Effector CD8-positive, alpha-beta T cell (primary cell): ENCODE measurements around the gene TMEM150C.
A peak's percentile ranks its signal among the peaks of the same experiment; 100 is the strongest.
"Not testable (repeated sequence)": the region's sequence is repeated elsewhere in the genome, so short reads cannot be mapped to it uniquely, and the experiment has no call there.

ENCODE experiments used
- DNase-seq: peaks from one replicate; lab custom pipeline; 2025; lab: John Stamatoyannopoulos, UW

TMEM150C gene

DNA sequence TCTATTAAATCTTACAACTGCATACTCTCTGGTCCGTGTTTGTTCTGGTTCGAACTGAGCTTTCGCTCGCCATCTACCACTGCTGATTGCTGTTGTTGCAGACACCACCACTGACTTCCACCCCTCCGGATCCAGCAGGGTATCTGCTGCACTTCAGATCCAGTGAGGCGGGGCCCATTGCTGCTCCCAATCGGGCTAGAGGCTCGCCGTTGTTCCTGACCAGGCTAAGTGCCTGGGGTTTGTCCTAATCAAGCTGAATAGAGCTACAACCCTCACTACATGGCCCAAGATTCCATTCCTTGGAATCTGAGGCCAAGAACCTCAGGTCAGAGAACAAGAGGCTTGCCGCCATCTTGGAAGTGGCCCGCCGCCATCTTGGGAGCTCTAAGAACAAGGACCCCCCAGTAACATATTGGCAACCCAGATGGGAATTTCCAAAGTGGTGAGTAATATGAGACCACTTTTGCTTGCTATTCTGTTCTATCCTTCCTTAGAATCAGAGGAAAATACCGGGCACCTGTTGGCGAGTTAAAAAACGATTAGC is 88.1 kb downstream of the TMEM150C start:
- DNase-seq: no peak

DNA sequence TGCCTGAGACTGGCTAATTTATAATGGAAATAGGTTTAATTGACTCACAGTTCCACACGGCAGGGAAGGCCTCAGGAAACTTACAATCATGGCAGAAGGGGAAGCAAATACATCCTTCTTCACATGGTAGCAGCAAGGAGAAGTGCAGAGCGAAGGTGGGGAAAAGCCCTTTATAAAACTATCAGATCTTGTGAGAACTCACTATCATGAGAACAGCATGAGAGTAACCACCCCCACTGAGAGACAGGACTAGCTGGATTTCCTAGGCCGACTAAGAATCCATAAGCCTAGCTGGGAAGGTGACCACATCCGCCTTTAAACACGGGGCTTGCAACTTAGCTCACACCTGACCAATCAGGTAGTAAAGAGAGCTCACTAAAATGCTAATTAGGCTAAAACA is 88.7 kb downstream of the TMEM150C start:
- not testable (repeated sequence) for DNase-seq

DNA sequence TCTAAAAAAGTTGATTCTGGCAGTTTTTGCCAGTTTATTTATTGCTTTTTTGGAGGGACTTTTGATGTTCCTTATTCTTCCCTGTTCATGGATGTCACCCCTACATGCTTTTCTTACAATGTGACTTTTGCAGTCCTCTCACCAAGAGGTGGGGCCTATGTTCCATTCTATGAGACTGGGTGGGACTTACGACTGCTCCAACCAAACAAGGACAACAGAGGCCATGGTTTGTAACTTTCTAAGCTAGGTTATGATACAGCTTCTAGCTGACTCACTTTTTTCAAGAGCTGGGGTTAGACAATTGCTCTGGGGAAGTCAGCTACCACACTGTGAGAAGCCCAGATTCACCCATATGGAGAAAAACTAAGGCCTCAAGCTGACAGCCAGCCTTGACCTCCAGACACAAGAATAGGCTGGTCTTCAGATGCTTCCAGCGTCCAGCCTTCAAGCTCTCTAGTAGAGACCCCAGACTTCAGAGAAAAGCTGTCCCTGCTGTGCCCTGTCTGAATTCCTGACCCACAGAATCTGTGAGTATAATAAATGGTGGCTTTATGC is 91.9 kb downstream of the TMEM150C start:
- no peak for DNase-seq

DNA sequence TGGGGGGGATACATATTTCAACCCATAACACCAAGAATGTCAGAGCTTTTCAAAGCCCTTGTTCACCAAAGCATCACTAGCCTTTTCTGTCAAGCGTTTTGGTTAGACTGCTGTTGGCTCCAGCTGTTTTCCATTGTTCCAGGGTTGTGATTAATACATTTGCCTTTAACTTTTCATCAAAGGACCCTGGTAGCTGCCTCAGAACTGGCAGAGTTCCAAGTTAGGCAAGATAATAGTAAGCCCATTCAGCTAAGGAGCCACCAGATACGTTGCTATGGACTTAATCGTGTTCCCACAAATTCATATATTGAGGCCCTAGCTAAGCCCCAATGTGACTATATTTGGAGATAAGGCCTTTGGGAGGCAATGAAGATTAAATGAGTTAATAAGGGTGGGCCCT is 94.3 kb downstream of the TMEM150C start:
- no peak for DNase-seq

DNA sequence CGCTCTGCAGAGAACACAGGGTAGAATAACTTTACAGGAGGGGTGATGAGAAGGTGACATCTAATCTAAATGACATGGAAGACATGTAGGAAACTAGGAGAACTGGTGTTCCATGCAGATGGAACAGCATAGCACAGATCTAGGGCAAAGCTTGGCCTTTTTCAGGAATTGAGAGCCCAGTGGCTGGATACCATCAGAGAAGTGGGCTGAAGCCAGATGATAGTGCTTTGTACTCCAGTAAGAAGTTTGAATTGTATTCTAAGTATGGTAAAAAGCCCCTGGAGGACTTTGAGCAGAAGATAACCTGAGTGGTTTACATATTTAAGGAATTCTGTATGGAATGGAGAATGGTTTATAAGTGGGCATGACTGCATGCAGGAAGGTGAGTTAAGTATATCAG is 98.6 kb downstream of the TMEM150C start:
- DNase-seq: no peak

DNA sequence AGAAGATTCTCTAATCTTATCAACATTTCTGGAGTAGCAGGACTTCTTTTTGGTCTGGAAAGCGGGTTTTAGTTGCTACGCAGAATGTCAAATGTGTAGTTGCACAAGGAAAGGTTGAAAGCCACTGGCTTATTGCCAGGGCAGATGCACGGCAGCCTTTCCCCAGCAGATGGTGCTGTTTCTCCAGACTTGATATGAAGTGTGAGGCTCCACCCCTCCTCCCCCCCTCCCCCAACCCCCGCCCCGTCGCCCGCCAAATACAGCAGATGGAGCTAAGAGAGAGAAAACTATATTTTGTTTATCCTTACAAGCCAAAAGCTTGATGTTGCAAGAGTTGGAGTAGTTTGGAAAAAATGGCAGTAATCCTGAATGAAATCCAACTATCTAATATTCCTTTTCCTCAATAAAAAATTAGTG is 99.4 kb downstream of the TMEM150C start:
- peak; percentile 81 for DNase-seq

DNA sequence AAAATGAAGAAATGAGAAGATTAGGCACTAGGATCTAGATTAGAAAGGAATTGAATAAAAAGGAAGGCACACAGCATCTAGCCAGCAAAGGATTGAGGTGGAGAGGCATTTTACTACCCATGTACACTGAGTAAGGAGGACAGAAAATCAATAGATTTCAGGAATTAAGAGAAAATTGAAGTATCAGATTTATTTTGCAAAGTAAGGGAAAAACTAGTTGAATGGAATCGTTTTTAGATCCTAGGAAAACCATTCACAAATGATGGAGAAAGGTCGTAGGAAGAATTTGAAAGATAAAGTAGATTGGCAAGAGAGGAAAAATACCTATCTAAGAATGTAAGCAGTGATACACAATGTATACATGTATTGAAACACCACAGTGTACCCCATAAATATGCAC is 100.1 kb downstream of the TMEM150C start:
- no peak for DNase-seq

DNA sequence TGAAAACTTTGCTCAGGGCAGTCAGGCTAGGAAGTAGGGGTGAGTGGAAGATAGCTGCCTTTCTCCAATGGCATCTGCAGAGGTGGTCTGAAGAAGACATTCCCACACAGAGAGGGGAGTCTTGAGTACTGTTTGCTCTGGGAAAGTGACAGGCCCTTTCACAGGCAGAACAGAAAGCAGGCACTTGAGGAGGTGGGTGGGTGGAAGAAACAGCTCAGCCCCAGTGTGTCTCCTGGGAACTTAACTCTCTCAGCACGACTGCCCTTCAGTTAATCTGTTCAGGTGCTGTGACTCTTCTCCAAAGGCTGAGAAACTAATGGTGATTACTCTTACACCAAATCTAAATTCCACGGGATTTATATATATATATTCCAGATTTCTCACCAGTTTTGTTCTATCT is 103.1 kb downstream of the TMEM150C start:
- no peak for DNase-seq

DNA sequence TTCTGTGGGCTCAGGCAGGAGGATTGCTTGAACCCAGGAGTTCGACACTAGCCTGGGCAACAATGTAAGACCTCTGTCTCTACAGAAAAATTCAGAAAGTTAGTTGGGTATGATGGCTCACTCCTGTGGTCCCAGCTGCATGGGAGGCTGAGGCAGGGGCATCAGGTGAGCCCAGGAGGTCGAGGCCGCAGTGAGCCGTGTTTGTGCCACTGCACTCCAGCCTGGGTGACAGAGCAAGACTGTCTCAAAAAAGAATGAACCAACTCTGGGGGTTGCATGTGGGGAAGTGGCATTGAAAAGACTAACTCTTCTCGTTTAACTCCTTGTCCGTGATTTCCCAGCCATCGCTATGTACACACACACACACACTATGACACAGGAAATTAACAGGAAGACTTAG is 104.5 kb downstream of the TMEM150C start:
- DNase-seq: no peak

DNA sequence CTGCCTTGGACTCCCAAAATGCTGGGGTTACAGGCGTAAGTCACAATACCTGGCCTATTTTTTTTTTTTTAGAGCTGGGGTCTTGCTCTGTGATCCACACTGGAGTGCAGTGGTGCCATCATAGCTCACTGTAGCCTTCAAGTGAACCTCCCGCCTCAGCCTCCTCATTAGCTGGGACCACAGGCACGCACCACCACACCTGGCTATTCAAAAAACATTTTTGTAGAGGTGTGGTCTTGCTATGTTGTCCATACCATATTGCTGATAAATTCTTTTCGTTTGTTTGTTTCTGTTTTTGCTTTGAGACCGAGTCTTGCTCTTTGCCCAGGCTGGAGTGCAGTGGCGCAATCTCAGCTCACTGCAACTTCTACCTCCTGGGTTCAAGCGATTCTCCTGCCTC is 109.8 kb downstream of the TMEM150C start:
- DNase-seq: no peak

DNA sequence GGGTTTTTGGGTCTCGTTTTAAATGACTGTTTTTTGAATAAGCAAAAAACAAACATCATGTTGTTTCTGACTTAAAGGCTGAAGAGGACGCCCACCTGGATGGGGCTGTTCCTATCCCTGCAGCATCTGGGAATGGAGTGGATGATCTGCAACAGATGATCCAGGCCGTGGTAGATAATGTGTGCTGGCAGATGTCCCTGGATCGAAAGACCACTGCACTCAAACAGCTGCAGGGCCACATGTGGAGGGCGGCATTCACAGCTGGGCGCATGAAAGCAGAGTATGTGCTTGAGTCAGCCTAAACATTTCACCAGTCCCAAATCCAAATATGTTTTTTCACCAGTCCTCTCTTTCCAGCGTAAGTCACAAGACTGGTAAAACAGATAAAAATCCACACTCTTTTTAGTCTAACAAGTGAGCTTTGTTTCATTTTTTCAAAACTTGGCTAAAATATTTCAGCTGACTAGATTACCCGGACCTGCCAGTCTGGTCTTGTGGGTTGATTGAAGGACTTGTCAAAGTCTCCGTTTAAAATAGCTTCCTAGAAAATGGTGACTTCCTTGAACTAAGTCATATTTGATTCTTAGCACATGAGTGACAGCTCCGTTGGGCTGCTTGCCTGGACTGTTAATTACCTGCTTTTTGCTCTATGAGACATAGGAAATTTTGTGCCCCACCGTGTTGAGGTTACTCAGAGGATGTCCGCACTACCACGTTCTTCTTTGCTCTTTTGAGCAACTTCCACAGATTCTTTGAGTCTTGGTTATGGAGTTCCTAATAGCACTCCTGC is 110.6 kb downstream of the TMEM150C start:
- DNase-seq: no peak

DNA sequence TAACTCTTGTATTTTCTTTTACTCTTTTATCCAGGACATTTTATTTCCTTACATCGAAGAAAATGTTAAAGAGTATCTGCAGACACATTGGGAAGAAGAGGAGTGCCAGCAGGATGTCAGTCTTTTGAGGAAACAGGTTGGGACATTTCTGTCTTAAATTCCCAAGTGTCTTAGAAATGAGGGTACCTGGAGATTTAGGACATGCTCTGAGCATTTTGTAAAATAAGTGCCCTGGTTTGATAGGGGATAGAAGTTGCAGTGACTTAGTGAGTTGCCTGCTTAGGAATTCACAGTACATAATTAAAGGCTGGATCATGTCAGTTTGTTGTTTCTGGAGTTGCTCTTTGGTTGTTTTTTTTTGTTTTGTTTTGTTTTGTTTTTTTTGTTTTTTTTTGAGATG is 113.9 kb downstream of the TMEM150C start:
- DNase-seq: no peak

DNA sequence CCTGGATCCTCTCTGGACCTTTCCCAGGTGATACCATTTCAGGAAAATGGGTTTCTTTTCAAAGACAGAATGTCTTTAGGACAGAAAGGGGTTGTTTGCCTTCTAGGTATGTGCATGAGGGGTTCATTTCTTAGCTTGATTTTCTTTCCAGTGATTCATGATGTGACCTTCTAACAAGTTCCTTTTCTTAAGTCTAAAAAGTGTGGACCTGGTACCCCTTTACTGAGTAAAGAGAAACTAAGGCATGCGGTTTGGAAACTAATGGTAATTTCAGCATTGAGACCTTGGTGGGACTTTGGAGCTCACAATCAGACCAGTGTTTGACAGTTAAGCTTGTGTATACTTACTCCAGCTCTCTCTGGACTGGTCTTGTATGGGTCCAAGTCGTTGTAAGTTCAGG is 122.7 kb downstream of the TMEM150C start:
- no peak for DNase-seq

DNA sequence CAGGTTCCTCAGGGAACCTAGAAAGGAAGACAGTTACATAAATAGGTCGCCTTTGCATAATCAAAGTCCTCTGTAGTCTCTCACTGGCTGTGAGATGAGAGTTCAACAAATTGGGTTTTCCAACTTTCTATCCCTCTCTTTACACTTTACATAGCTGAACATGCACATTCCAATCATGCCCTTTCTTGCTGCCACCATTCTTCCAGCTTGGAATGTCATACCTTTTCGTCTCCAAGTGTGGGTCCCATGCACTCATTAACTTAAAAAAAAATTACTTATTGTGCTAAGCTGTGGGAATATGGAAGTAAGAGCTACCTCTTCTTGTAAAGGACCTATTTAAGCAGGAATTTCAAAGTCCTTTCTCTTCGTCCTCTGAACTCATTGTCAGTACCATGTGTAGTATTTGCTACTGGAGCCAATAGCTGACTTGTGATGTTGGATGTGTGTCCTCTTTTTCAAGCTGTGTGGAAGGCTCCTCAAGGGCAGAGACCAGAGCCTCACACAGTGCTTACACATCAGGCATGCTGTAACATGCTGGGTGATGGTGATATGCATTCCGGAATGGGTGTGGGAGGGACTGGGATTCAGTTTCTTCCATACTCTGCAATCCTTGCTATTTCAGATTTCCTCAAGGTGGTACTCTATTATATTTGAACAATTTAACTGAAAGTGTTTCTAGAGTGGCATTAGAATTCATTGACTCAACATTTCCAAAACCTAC is 124.3 kb downstream of the TMEM150C start:
- no peak for DNase-seq

DNA sequence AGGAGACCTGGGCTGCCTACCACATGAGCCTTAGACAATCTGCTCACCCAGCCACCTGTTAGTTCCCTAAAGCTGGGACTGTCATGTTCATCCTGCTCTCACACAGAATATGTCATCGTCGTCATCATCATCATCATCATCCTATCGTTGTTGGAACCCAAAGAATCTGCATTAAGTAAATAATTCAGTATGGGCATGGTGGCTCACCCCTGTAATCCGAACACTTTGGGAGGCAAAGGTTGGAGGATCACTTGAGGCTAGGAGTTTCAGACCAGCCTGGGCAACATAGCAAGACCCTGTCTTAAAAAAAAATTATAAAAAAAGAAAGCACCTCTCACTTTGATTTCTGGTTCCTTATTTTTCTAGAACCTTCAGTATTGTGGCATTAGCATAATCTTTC is 125.0 kb downstream of the TMEM150C start:
- no peak for DNase-seq

DNA sequence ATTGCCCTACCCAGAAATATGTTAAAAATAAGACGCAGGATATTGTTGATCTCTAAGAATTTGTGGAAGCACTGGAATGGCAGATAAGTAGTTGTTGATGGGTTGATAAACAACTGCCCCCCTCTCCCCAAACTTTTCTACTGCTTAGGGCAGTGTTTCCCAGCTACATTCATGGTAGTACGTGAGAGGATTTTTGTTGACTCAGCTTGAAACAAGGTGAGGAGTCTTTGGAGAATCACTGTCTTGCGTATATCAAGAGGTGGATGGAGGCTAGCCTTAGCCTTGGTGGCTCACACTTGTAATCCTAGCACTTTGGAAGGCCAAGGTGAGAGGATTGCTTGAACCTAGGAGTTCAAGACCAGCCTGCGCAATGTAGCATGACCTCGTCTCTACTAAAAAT is 125.7 kb downstream of the TMEM150C start:
- no peak for DNase-seq

DNA sequence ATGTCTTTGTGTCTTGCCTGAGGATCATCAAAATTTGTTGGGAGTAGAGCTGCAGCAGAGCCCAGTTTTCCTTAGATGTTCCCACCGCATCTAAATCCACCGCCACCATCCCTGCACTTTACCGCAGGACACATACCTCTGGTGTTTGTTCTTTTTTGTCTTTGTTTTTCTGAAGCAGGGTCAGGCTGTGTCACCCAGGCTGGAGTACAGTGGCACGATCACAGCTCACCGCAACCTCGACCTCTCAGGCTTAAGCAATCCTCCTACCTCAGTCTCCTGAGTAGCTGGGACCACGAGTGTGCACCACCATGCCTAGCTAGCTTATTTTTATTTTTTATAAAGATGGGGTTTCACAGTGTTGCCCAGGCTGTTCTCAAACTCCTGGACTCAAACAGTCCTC is 126.8 kb downstream of the TMEM150C start:
- DNase-seq: no peak

DNA sequence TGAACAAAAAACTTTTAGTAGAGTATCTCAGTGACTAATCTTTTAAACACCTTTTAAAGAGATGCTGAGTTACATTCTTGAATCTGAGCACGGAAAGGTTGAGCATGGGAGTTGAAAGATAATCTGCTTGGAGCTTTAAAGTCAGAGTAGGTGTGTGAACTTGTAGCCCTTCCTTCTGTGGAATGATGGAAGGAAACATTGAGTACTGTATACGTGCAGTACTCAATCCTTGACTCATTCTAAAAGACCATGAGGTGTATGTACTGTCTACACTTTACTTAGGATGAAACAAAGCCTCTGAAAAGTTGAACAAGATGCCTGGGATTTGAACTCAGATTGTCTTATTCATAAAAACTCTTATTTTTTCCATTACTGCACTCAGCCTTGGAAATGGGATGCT is 128.0 kb downstream of the TMEM150C start:
- DNase-seq: no peak
